ENCODE measurements around the gene UBASH3A.

The UBASH3A gene

DNA sequence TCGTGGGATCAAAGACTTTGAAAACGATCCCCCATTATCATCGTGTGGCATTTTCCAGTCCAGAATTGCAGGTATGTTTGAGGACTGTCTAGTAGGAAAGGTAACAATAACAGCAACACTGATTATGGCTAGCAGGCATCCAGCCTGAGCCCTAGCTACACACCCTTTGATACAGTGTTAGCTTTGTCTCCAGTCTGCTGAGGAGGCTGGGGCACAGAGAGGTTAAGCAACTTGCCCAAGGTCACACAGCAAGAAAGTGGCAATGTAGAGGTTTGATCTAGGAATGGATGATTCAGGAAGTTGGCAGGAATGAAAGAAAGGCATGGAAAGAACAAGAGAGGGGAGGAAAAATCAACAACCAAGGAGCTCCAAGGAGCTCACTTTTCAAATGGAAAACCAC, 31.2 kb downstream of the UBASH3A start:
- DNase-seq (ENCODE audit: low spot score), result no peak
- in situ Hi-C loops (cut with MboI; ENCODE audit: low sequenced_read_pairs, unreplicated experiment), result no loop called here
- TF ChIP-seq, protein P1, sequence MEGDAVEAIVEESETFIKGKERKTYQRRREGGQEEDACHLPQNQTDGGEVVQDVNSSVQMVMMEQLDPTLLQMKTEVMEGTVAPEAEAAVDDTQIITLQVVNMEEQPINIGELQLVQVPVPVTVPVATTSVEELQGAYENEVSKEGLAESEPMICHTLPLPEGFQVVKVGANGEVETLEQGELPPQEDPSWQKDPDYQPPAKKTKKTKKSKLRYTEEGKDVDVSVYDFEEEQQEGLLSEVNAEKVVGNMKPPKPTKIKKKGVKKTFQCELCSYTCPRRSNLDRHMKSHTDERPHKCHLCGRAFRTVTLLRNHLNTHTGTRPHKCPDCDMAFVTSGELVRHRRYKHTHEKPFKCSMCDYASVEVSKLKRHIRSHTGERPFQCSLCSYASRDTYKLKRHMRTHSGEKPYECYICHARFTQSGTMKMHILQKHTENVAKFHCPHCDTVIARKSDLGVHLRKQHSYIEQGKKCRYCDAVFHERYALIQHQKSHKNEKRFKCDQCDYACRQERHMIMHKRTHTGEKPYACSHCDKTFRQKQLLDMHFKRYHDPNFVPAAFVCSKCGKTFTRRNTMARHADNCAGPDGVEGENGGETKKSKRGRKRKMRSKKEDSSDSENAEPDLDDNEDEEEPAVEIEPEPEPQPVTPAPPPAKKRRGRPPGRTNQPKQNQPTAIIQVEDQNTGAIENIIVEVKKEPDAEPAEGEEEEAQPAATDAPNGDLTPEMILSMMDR (IDR thresholded peaks at IDR 0.05; ENCODE audit: borderline replicate concordance, control extremely low read depth, extremely low read depth, insufficient read depth, missing control alignments), result no peak

DNA sequence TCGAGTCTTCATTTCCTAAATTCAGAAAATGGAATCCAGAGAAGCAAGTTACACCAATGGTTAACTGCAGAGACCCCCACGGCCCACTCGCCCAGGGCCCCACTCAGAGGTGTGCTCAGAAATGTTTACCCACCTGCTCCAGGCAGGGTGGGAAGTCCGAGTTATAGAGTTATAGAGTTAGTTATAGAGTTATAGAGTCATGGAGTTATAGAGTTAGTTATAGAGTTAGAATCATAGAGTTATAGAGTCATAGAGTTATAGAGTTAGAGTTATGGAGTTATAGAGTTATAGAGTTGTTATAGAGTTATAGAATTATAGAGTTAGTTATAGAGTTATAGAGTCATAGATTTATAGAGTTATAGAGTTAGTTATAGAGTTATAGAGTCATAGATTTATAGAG, 31.7 kb downstream of the UBASH3A start:
- TF ChIP-seq, protein P1 (IDR thresholded peaks at IDR 0.05; ENCODE audit: borderline replicate concordance, control extremely low read depth, extremely low read depth, insufficient read depth, missing control alignments), result no peak
- DNase-seq (ENCODE audit: low spot score), result no peak
- in situ Hi-C loops (cut with MboI; ENCODE audit: low sequenced_read_pairs, unreplicated experiment), result no loop called here

DNA sequence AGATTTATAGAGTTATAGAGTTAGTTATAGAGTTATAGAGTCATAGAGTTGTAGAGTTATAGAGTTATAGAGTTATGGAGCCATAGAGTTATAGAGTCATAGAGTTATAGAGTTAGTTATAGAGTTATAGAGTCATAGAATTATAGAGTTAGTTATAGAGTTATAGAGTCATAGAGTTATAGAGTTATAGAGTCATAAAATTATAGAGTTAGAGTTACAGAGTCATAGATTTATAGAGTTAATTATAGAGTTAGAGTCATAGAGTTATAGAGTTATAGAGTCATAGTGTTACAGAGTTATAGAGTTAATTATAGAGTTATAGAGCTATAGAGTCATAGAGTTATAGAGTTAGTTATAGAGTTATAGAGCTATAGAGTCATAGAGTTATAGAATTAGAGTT, 32.1 kb downstream of the UBASH3A start:
- DNase-seq (ENCODE audit: low spot score), result no peak
- in situ Hi-C loops (cut with MboI; ENCODE audit: low sequenced_read_pairs, unreplicated experiment), result no loop called here
- TF ChIP-seq, protein P1 (IDR thresholded peaks at IDR 0.05; ENCODE audit: borderline replicate concordance, control extremely low read depth, extremely low read depth, insufficient read depth, missing control alignments), result no peak

DNA sequence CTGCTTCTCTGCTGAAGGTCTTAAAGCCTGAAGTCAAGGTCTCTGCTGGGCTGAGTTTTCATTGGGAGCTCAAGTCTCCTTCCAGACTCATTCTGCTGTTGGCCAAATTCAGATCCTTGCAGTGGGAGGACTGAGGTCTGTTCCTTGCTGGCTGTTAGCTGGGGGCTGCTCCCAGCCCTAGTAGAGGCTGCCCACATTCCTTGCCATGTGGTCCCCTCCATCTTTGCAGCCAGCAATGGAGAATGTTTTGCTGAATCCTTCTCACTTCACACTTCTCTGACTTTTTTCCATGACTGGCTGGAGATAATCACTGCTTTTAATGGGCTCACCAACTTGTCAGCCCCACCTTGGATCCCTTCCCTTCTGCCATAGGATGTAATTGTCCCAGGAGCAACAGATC, 33.2 kb downstream of the UBASH3A start:
- TF ChIP-seq, protein P1 (IDR thresholded peaks at IDR 0.05; ENCODE audit: borderline replicate concordance, control extremely low read depth, extremely low read depth, insufficient read depth, missing control alignments), result no peak
- DNase-seq (ENCODE audit: low spot score), result no peak
- in situ Hi-C loops (cut with MboI; ENCODE audit: low sequenced_read_pairs, unreplicated experiment), result no loop called here

DNA sequence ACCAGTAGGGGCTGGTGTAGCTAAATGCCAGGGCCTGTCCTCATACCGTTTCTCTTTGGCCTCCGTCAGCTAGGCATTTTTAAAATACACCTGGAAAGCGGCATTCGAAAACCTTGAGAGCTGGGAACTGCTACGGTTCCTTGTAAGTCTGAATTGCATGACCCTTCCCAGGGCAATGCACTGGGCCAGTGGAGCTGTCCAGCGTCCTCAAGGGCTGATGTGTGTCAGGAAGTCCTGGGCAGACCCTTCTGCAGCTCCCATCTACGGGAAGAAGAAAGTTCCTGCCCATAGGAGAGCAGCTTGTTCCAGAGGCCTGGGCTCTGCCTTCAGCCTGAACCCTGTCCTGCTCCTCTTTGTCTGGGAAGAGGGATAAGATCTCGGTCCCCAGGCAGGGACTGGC, 34.1 kb downstream of the UBASH3A start:
- no peak for DNase-seq (ENCODE audit: low spot score)
- TF ChIP-seq, protein P1 (IDR thresholded peaks at IDR 0.05; ENCODE audit: borderline replicate concordance, control extremely low read depth, extremely low read depth, insufficient read depth, missing control alignments), result no peak
- in situ Hi-C loops (cut with MboI; ENCODE audit: low sequenced_read_pairs, unreplicated experiment), result no loop called here

DNA sequence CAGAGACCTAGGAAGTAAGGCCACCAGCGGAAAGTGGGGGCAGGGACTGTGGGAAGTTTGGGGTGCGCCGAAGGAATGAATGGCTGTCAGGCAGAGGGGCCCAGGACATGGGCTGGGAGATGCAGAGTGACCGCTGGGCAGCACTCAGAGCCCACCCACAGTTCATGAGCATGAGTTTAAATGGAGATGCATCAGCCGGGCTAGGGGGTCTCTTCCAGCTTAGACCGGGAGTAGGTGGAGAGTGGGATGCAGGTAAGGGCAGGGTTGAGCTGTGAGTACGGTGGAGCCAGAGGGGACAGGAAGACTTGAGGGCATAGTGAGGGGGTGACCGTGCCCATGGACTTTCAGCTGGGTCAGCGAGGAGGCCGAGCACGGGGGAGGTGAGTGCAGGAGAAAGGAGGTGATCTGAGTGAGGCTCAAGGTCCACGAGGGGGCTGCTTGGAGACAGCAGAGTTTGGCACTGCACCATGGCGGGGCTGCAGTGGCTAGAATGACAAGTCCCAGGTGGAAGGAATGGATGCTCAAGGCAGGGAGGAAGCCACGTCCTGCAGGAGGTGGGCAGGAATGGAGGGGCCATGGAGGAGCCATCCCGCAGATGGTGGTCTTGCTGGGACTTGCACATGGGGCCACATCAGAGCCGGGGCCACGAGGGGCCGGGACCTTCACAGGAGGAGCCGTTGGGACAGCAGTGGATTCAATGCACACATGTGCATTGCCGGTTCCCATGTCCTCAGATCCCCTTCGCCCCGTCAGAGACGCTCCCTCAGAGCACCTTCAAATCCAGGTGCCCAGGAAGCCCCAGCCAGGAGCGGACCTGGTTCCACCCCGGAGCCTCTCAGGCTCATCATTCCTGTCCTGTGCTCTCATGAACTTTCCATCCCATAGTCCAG, 34.9 kb downstream of the UBASH3A start:
- in situ Hi-C loops (cut with MboI; ENCODE audit: low sequenced_read_pairs, unreplicated experiment), result no loop called here
- DNase-seq (ENCODE audit: low spot score), result no peak
- TF ChIP-seq, protein P1 (IDR thresholded peaks at IDR 0.05; ENCODE audit: borderline replicate concordance, control extremely low read depth, extremely low read depth, insufficient read depth, missing control alignments), result no peak

Measured in GM13976 (cell line).